OCI-LY1 (cell line): ENCODE data around the gene PCAT7.

ENCODE experiments used
- H2AFZ ChIP-seq: fragments of 200-600 bp; sonication (generic), shearing (Covaris generic); 2 replicates; pipeline ENCODE4 v1.6.0; 2014; ENCODE audit warnings: antibody characterized with exemption, mild to moderate bottlenecking, low read length
- H3F3A ChIP-seq: fragments of 200-600 bp; sonication (generic), shearing (Covaris generic); 2 replicates; pipeline ENCODE4 v1.6.0; 2014; ENCODE audit warnings: mild to moderate bottlenecking, antibody characterized with exemption, low read length, moderate library complexity; ENCODE audit not compliant: insufficient read depth
- H3K27ac ChIP-seq: fragments of 200-600 bp; sonication (generic); 2 replicates; pipeline ENCODE4 v1.5.1; 2014; ENCODE audit warnings: low read length, mixed run types, mild to moderate bottlenecking, low read depth; ENCODE audit not compliant: poor library complexity, severe bottlenecking
- H3K27me3 ChIP-seq: fragments of 200-600 bp; sonication (generic); 2 replicates; pipeline ENCODE4 v1.6.0; 2014; ENCODE audit warnings: antibody characterized with exemption, mild to moderate bottlenecking, low read length, moderate library complexity; ENCODE audit not compliant: insufficient read depth
- H3K36me3 ChIP-seq: fragments of 200-600 bp; sonication (generic); 2 replicates; pipeline ENCODE4 v1.6.1; 2014; ENCODE audit warnings: mild to moderate bottlenecking, antibody characterized with exemption, low read length, moderate library complexity, mixed read lengths; ENCODE audit not compliant: insufficient read depth
- H3K4me1 ChIP-seq: fragments of 200-600 bp; sonication (generic); 2 replicates; pipeline ENCODE4 v1.5.1; 2014; ENCODE audit warnings: mild to moderate bottlenecking, low read length, moderate library complexity; ENCODE audit not compliant: insufficient read depth, severe bottlenecking
- H3K4me2 ChIP-seq: fragments of 200-600 bp; sonication (generic), shearing (Covaris generic); 2 replicates; pipeline ENCODE4 v1.6.1; 2014; ENCODE audit warnings: low read length
- H3K4me3 ChIP-seq: fragments of 200-600 bp; sonication (generic); 2 replicates; pipeline ENCODE4 v1.5.1; 2014; ENCODE audit warnings: low read length, low read depth, mild to moderate bottlenecking, mixed read lengths; ENCODE audit not compliant: poor library complexity, severe bottlenecking
- H3K79me2 ChIP-seq: fragments of 200-600 bp; shearing (Covaris generic); 2 replicates; pipeline ENCODE4 v1.6.1; 2016; ENCODE audit warnings: mixed run types, low read length, mixed read lengths; ENCODE audit not compliant: insufficient read depth
- H3K9ac ChIP-seq: fragments of 200-600 bp; sonication (generic), shearing (Covaris generic); 2 replicates; pipeline ENCODE4 v1.6.1; 2014; ENCODE audit warnings: mild to moderate bottlenecking, low read length, mixed read lengths
- H3K9me2 ChIP-seq: fragments of 200-600 bp; sonication (generic), shearing (Covaris generic); 2 replicates; pipeline ENCODE4 v1.6.1; 2014; ENCODE audit warnings: low read depth, mild to moderate bottlenecking, low read length, mixed read lengths
- H3K9me3 ChIP-seq: fragments of 200-600 bp; shearing (Covaris generic); 2 replicates; pipeline ENCODE4 v1.6.1; 2014; ENCODE audit warnings: low read length, mixed read lengths
- H4K20me1 ChIP-seq: fragments of 200-600 bp; sonication (generic), shearing (Covaris generic); 2 replicates; pipeline ENCODE4 v1.6.0; 2016; ENCODE audit warnings: mild to moderate bottlenecking, low read length; ENCODE audit not compliant: insufficient read depth
- EZH2 ChIP-seq: fragments of 200-600 bp; sonication (generic), shearing (Covaris generic); IDR thresholded peaks from 2 replicates; pipeline ENCODE4 v1.8.0; 2017; ENCODE audit warnings: borderline replicate concordance, mixed run types, mild to moderate bottlenecking, antibody characterized with exemption, low read length, moderate library complexity, mixed read lengths
- TF ChIP-seq, protein P1 (sequence below): fragments of 200-600 bp; sonication (generic), shearing (Covaris generic); IDR thresholded peaks from 2 replicates; pipeline ENCODE4 v1.5.1; 2017; ENCODE audit warnings: mild to moderate bottlenecking, antibody characterized with exemption, low read length, moderate library complexity, mixed read lengths

PCAT7 gene

DNA sequence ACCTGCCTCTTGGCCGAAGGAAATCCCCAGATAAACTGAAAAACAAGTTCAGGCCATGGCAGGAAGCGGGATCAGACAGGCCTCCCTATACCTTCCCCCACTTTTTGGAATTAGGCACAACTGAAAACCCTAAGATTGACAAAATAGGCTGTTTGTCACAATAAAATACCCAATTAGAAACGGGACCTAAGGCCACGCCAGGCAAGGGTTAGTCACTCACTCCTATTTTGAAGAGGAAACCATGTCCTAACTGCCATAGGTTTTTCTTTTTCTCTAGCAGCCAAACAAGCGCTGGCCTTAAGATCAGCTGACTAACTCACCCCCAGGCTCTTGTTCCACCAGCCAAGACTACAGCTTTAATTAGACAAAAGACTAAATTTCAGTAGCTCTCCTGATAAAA is 26.8 kb downstream of the PCAT7 start:
- no peaks in the 10 kb centered on the region for H3K79me2 ChIP-seq
- no peak overlapping the region for H3K9ac ChIP-seq
- H3K4me2 ChIP-seq: no peak overlapping the region
- no peaks in the 10 kb centered on the region for H3F3A ChIP-seq
- H2AFZ ChIP-seq: no peak overlapping the region
- H3K27ac ChIP-seq: no peak overlapping the region
- no peaks in the 10 kb centered on the region for H3K4me1 ChIP-seq
- H4K20me1 ChIP-seq: no peaks in the 10 kb centered on the region
- no peaks in the 10 kb centered on the region for H3K27me3 ChIP-seq
- H3K9me3 ChIP-seq: no peaks in the 10 kb centered on the region
- no peaks in the 10 kb centered on the region for H3K36me3 ChIP-seq
- H3K9me2 ChIP-seq: no peaks in the 10 kb centered on the region
- H3K4me3 ChIP-seq: no peak overlapping the region
- TF ChIP-seq, protein P1, sequence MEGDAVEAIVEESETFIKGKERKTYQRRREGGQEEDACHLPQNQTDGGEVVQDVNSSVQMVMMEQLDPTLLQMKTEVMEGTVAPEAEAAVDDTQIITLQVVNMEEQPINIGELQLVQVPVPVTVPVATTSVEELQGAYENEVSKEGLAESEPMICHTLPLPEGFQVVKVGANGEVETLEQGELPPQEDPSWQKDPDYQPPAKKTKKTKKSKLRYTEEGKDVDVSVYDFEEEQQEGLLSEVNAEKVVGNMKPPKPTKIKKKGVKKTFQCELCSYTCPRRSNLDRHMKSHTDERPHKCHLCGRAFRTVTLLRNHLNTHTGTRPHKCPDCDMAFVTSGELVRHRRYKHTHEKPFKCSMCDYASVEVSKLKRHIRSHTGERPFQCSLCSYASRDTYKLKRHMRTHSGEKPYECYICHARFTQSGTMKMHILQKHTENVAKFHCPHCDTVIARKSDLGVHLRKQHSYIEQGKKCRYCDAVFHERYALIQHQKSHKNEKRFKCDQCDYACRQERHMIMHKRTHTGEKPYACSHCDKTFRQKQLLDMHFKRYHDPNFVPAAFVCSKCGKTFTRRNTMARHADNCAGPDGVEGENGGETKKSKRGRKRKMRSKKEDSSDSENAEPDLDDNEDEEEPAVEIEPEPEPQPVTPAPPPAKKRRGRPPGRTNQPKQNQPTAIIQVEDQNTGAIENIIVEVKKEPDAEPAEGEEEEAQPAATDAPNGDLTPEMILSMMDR: no peak
- no peak for TF ChIP-seq EZH2

DNA sequence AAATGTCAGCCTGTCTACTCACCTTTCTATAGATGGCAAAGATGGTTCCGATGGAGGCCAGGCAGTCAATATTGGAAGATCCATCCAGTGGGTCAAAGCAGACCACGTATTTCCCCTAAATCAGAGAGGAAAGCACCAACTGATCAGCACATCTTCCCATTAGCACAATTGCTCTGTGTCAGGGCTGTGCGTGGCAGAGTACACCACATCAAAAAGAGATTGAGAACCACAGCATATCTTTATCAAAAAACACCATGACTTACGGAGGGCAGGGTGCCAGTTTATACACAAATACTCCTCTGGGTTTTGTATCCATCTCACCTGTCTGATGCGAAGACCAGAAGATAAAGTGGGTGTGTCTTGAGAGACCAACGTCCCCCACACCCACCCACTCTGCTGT is 29.7 kb downstream of the PCAT7 start:
- no peak overlapping the region for H3K4me2 ChIP-seq
- H3K36me3 ChIP-seq: no peaks in the 10 kb centered on the region
- H3F3A ChIP-seq: no peaks in the 10 kb centered on the region
- H3K27ac ChIP-seq: no peak overlapping the region
- no peaks in the 10 kb centered on the region for H3K9me3 ChIP-seq
- no peak overlapping the region for H3K9ac ChIP-seq
- H3K4me1 ChIP-seq: no peaks in the 10 kb centered on the region
- H2AFZ ChIP-seq: no peak overlapping the region
- peaks cover 8% of the 10 kb centered on the region; the same call in 1 of the 2 replicates for H3K27me3 ChIP-seq
- no peak overlapping the region for H3K4me3 ChIP-seq
- H4K20me1 ChIP-seq: no peaks in the 10 kb centered on the region
- H3K79me2 ChIP-seq: no peaks in the 10 kb centered on the region
- TF ChIP-seq, protein P1: no peak
- no peak for TF ChIP-seq EZH2
- no peaks in the 10 kb centered on the region for H3K9me2 ChIP-seq

DNA sequence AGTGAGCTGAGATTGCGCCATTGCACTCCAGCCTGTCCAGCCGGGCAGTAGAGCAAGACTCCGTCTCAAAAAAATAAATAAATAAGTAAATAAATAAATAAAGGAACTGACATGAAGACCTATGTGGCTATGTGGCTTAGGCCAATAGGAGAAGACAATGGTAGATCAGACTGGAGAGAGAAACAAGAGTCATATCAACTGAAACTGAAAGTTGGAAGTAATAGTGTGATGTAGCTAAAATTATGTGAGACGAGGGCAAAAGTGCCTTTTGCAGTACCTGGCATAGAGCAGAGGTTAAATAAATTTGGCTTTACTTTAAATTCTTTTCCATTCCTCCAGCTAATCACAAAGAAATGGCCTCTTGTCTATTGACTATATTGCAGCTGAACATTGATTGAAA is 31.4 kb downstream of the PCAT7 start:
- H3K36me3 ChIP-seq: no peaks in the 10 kb centered on the region
- H4K20me1 ChIP-seq: no peaks in the 10 kb centered on the region
- no peaks in the 10 kb centered on the region for H3K9me2 ChIP-seq
- no peaks in the 10 kb centered on the region for H3K9me3 ChIP-seq
- no peak for TF ChIP-seq EZH2
- TF ChIP-seq, protein P1: no peak
- no peaks in the 10 kb centered on the region for H3K79me2 ChIP-seq
- no peak overlapping the region for H3K27ac ChIP-seq
- no peaks in the 10 kb centered on the region for H3F3A ChIP-seq
- no peaks in the 10 kb centered on the region for H3K4me1 ChIP-seq
- no peak overlapping the region for H3K9ac ChIP-seq
- no peak overlapping the region for H3K4me3 ChIP-seq
- H3K27me3 ChIP-seq: peaks cover 8% of the 10 kb centered on the region; the same call in 1 of the 2 replicates
- no peak overlapping the region for H3K4me2 ChIP-seq
- H2AFZ ChIP-seq: no peak overlapping the region
